IPS-18a (cell line): ENCODE measurements around the gene PRORP.
A peak's percentile ranks its signal among the peaks of the same experiment; 100 is the strongest.
"Not testable (repeated sequence)": the region's sequence is repeated elsewhere in the genome, so short reads cannot be mapped to it uniquely, and the experiment has no call there.

Source experiments
- H3K27ac ChIP-seq: one replicate; pipeline ENCODE4 v1.5.1; 2013; ENCODE audit warnings: low read length
- H3K27me3 ChIP-seq: one replicate; pipeline ENCODE4 v1.6.1; 2013; ENCODE audit warnings: mild to moderate bottlenecking, low read length; ENCODE audit not compliant: control insufficient read depth, insufficient read depth
- H3K36me3 ChIP-seq: one replicate; pipeline ENCODE4 v1.6.1; 2013; ENCODE audit warnings: low read depth, low read length; ENCODE audit not compliant: control insufficient read depth
- H3K4me1 ChIP-seq: one replicate; pipeline ENCODE4 v1.6.1; 2013; ENCODE audit warnings: low read depth, low read length; ENCODE audit not compliant: control insufficient read depth
- H3K4me3 ChIP-seq: one replicate; pipeline ENCODE4 v1.5.1; 2013; ENCODE audit warnings: low read length
- H3K9ac ChIP-seq: one replicate; pipeline ENCODE4 v1.6.1; 2013; ENCODE audit warnings: mild to moderate bottlenecking, low read length, moderate library complexity
- H3K9me3 ChIP-seq: one replicate; pipeline ENCODE4 v1.6.1; 2013; ENCODE audit warnings: low read depth, low read length; ENCODE audit not compliant: control insufficient read depth

PRORP gene

GRCh38 chr14:35140718-35141581, 18.6 kb downstream of the PRORP start:
- Histone ChIP-seq H3K9ac (no peak overlapping the region), H3K9me3 (no peaks in the 10 kb centered on the region), H3K4me3 (no peak overlapping the region), H3K36me3 (no peaks in the 10 kb centered on the region), H3K27me3 (no peaks in the 10 kb centered on the region), H3K4me1 (no peaks in the 10 kb centered on the region), H3K27ac (no peak overlapping the region)

GRCh38 chr14:35144029-35144428, 21.7 kb downstream of the PRORP start:
- H3K36me3 ChIP-seq: no peaks in the 10 kb centered on the region
- H3K4me3 ChIP-seq: no peak overlapping the region
- no peaks in the 10 kb centered on the region for H3K27me3 ChIP-seq
- H3K9me3 ChIP-seq: no peaks in the 10 kb centered on the region
- H3K9ac ChIP-seq: no peak overlapping the region
- no peaks in the 10 kb centered on the region for H3K4me1 ChIP-seq
- H3K27ac ChIP-seq: no peak overlapping the region

DNA sequence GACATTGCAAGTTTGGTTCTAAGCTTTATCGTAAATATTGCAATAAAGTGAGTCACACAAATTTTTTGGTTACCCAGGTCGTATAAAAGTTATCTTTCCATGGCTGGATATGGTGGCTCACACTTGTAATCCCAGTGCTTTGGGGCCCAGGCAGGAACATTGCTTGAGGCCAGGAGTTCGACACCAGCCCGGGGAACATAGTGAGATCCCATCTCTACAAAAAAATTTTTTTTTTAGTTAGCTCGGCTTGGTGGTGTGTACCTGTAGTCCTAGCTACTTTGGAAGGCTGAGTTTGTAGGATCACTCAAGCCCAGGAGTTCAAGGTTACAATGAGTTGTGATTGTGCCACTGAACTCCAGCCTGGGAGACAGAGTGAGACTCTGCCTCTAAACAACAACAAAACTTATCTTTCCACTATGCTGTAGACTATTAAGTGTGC, 24.4 kb downstream of the PRORP start:
- Histone ChIP-seq H3K9me3 (no peaks in the 10 kb centered on the region), H3K4me3 (no peak overlapping the region), H3K27ac (no peak overlapping the region), H3K36me3 (no peaks in the 10 kb centered on the region), H3K4me1 (no peaks in the 10 kb centered on the region), H3K9ac (no peak overlapping the region), H3K27me3 (no peaks in the 10 kb centered on the region)

DNA sequence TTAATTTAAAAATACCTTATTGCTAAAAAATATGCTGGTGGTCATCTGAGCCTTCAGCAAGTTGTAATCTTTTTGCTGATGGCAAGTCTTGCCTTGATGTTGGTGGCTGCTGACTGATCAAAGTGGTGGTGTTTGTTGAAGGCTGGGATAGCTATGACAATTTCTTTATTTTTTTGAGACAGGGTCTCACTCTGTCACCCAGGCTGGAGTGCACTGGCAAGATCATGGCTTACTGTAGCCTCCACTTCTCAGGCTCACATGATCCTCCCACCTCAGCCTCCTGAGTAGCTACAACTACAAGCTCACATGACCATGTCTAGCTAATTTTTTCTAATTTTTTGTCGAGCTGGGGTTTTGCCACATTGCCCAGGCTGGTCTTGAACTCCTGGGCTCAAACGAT, 24.8 kb downstream of the PRORP start:
- no peak overlapping the region for H3K4me3 ChIP-seq
- no peaks in the 10 kb centered on the region for H3K9me3 ChIP-seq
- no peaks in the 10 kb centered on the region for H3K36me3 ChIP-seq
- H3K9ac ChIP-seq: no peak overlapping the region
- no peaks in the 10 kb centered on the region for H3K4me1 ChIP-seq
- no peak overlapping the region for H3K27ac ChIP-seq
- H3K27me3 ChIP-seq: no peaks in the 10 kb centered on the region

- no peaks in the 10 kb centered on the region for H3K36me3 ChIP-seq
- H3K4me3 ChIP-seq: no peak overlapping the region
- no peak overlapping the region for H3K9ac ChIP-seq
Observed at GRCh38 chr14:35147711-35148110, 25.4 kb downstream of the PRORP start.

GRCh38 chr14:35149239-35149638, 26.9 kb downstream of the PRORP start:
- Histone ChIP-seq H3K4me3 (no peak overlapping the region), H3K27me3 (no peaks in the 10 kb centered on the region), H3K4me1 (no peaks in the 10 kb centered on the region), H3K27ac (no peak overlapping the region), H3K9me3 (no peaks in the 10 kb centered on the region), H3K9ac (no peak overlapping the region), H3K36me3 (no peaks in the 10 kb centered on the region)

More at GRCh38 chr14:35147711-35148110, 25.4 kb downstream of the PRORP start:
- H3K9me3 ChIP-seq: no peaks in the 10 kb centered on the region
- no peaks in the 10 kb centered on the region for H3K4me1 ChIP-seq
- H3K27ac ChIP-seq: no peak overlapping the region
- no peaks in the 10 kb centered on the region for H3K27me3 ChIP-seq

GRCh38 chr14:35152531-35152930, 30.2 kb downstream of the PRORP start:
- not testable (repeated sequence) for H3K36me3 ChIP-seq, H3K4me3 ChIP-seq, H3K9me3 ChIP-seq, H3K27me3 ChIP-seq, H3K9ac ChIP-seq, H3K27ac ChIP-seq
- peaks cover 11% of the 10 kb centered on the region for H3K4me1 ChIP-seq

DNA sequence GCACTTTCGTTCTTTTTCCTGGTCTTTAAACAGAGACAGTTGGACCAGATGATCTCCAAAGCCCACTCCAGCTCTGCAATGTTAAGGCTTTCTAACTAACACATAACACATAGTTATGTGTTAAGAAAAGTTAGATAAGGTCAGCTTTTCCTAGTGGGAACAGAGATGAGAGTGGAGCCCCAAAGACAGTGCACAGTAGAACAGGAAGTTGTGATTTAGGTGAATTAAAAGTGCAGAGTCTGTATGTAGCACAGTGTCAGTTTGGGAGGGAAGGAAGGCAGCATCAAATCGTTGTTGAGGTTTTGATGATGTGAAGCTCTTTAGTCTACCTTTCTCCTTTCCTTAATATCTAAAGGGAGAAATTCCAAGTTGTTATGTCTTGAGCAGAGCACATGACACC, 31.7 kb downstream of the PRORP start:
- H3K27ac ChIP-seq: no peak overlapping the region
- no peak overlapping the region for H3K9ac ChIP-seq
- peaks cover 11% of the 10 kb centered on the region for H3K4me1 ChIP-seq
- no peak overlapping the region for H3K4me3 ChIP-seq
- H3K9me3 ChIP-seq: no peaks in the 10 kb centered on the region
- H3K27me3 ChIP-seq: no peaks in the 10 kb centered on the region
- no peaks in the 10 kb centered on the region for H3K36me3 ChIP-seq

DNA sequence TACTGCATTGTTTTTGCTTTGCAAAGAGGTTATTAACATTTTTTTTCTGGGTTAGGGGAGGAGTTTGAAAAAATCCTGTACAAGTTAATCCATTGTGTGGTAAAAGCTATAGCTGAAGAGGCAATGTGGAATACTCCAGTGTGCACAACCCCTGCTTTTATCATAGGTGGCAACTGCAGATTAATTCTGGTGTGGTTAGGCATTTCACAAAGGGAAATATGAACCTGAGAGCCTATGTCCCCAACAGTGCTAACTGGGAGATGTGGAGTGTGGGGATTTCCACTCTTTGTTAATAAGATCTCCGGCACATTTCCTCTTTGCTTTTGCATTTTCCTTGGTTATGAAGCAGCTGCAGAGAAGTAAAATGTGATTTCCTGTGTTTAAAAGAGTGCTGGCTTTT, 33.6 kb downstream of the PRORP start:
- H3K9ac ChIP-seq: peak overlapping the region; percentile 16
- H3K4me3 ChIP-seq: peak overlapping the region; percentile 16
- no peaks in the 10 kb centered on the region for H3K9me3 ChIP-seq
- H3K4me1 ChIP-seq: peaks cover 11% of the 10 kb centered on the region
- H3K27ac ChIP-seq: peak overlapping the region; percentile 9
- no peaks in the 10 kb centered on the region for H3K36me3 ChIP-seq
- H3K27me3 ChIP-seq: no peaks in the 10 kb centered on the region

GRCh38 chr14:35158491-35158890, 36.1 kb downstream of the PRORP start:
- no peaks in the 10 kb centered on the region for H3K27me3 ChIP-seq
- no peaks in the 10 kb centered on the region for H3K9me3 ChIP-seq
- no peak overlapping the region for H3K9ac ChIP-seq
- no peak overlapping the region for H3K27ac ChIP-seq
- peaks cover 11% of the 10 kb centered on the region for H3K4me1 ChIP-seq
- H3K4me3 ChIP-seq: no peak overlapping the region
- H3K36me3 ChIP-seq: no peaks in the 10 kb centered on the region

- H3K4me3 ChIP-seq: no peak overlapping the region
- no peak overlapping the region for H3K27ac ChIP-seq
- H3K9me3 ChIP-seq: no peaks in the 10 kb centered on the region
- H3K36me3 ChIP-seq: no peaks in the 10 kb centered on the region
- no peaks in the 10 kb centered on the region for H3K27me3 ChIP-seq
- H3K9ac ChIP-seq: no peak overlapping the region
- H3K4me1 ChIP-seq: peaks cover 11% of the 10 kb centered on the region
Observed at GRCh38 chr14:35158951-35159653, 36.8 kb downstream of the PRORP start.
